Stimulated activated CD8-positive, alpha-beta memory T cell treated with anti-CD3 and anti-CD28 coated beads, Interleukin-2, amount 100 ng/mL, for 48 hours (primary cell): ENCODE data around the gene NKAIN2.
"Not testable (repeated sequence)": the region's sequence is repeated elsewhere in the genome, so short reads cannot be mapped to it uniquely, and the experiment has no call there.

Source experiments
- DNase-seq, 2 donors: peaks; one replicate each; pipeline ENCODE4 v3.0.0-alpha.2; 2020; ENCODE audit warnings: low read depth in 2 of 2

The NKAIN2 gene

GRCh38 chr6:124496334-124496733, 692.7 kb downstream of the NKAIN2 start:
- no peak for DNase-seq

GRCh38 chr6:124512431-124512830, 708.8 kb downstream of the NKAIN2 start:
- DNase-seq = no peak

GRCh38 chr6:124517339-124517738, 713.7 kb downstream of the NKAIN2 start:
- DNase-seq = no peak

GRCh38 chr6:124520514-124520913, 716.8 kb downstream of the NKAIN2 start:
- DNase-seq = no peak

GRCh38 chr6:124522335-124522734, 718.7 kb downstream of the NKAIN2 start:
- no peak for DNase-seq

- no peak for DNase-seq
These were observed 721.0 kb downstream of the NKAIN2 start for GRCh38 chr6:124524491-124525200.

GRCh38 chr6:124530926-124531325, 727.3 kb downstream of the NKAIN2 start:
- no peak for DNase-seq

DNA sequence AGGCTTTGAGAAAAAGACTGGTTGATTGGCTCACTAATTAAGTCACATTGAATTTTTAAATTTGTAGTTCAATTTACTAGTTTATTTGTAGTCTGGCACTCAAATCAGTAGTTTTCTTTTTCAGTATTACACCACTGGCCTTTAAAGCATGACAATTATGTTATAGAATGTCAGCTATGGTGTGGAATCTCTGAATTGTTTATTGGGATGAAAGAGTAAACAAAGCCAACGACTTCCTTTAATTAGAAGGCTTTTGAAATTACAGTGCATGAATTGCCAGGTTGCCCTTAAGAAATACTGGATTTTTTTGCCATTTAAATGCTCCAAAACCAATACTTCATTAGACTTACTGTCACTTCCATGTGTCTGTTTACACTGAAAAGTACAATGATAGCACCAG, 731.6 kb downstream of the NKAIN2 start:
- no peak for DNase-seq

GRCh38 chr6:124535746-124536145, 732.1 kb downstream of the NKAIN2 start:
- no peak for DNase-seq

DNA sequence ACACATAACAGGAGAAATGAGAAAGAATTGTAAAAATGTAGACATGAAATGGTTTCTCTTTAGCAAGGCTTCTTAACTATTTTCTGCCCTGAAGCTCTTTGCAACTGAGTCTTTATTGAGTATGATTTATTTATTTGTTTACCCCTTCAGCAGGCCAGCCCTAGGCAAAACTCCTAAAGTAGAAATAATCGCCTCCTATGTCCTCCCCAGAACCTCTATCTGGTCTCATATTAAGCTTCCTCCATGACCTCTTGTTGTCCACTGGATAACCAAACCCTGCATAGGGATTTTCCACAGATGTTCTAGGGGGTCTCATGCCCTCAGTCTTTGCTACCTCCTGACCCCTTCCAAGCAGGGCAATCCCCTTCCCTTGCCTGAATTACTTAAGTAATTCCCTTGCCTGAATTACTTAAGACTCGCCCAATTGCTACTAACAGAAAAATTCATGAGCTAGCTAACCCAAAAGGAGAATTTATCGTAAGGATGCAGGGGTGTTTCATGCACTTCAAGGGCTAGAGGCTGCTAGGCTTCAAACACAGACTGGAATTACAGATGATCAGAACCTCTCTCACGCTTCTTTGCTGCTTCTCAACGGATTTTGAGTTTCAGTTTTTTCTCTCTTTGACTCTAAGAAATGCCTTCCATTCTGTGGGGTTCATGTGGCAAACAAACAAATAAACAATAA, 732.6 kb downstream of the NKAIN2 start:
- no peak for DNase-seq

- no peak for DNase-seq
These were observed 733.2 kb downstream of the NKAIN2 start for GRCh38 chr6:124536842-124537191.

DNA sequence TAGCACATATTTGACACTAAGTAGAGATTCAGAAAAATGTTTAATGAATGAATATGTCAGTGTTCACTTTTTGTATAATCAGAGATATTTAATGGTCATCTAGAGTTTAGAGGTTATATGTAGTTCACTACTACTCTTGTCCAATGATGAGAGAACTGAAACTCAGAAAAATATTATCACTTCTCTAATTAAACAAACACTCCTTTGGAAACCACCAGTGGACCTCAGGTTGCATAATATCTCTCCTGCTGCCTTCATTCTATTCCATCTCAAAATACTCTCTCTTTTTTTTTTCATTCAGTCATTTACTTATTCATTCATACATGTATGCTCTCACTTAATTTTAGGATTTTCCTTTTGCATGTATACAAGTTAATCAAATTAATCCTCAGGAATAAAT, 735.4 kb downstream of the NKAIN2 start:
- DNase-seq = no peak

- DNase-seq = no peak
These were observed 737.9 kb downstream of the NKAIN2 start for GRCh38 chr6:124541573-124541972.

DNA sequence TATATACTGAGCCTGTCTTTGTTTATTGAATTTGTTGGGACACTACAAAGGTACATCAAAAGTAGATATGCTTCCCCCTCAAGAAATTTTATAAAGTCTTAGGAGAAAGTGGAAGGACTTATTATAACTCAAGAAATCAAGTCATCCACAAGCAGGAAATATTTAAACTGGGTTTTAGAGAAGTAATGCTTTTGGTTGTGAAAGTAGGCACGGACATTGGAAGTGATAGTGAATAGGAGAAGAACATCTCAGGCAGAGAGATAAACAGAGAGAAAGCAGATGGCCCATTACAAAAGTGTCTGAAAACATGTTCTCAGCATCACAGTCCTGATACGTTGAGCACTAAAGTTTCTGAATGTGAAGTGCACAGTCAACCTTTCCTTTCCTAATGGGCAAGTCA, 742.9 kb downstream of the NKAIN2 start:
- DNase-seq = no peak

GRCh38 chr6:124551711-124552233, 748.1 kb downstream of the NKAIN2 start:
- no peak for DNase-seq

- no peak for DNase-seq
These were observed 754.2 kb downstream of the NKAIN2 start for GRCh38 chr6:124557873-124558272.

- not testable (repeated sequence) for DNase-seq
These were observed 756.4 kb downstream of the NKAIN2 start for GRCh38 chr6:124560078-124560477.

GRCh38 chr6:124560873-124561567, 757.4 kb downstream of the NKAIN2 start:
- no peak for DNase-seq

DNA sequence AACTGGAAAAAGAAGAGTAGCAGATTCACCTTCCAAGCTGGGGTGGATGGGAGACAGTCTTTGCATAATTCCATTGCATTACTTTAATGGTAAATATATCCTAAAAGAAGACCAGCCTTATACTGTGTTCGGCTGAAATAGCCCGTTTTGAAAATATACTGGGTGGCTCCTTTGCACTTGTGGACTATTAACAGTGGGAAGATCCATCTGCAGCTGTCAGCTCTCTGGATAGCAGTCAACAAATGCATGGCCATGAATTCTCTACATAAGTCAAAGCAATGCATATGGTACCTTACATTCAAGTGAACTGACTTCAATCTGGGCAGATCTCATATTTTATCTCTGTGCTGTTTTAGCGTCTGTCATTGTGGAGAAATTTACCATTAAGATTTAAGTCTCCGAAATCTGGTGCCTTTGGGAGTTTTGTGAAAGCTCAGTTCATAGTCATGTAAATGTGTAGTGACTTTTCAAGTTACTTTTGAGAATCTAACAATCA, 758.0 kb downstream of the NKAIN2 start:
- no peak for DNase-seq

- DNase-seq = not testable (repeated sequence)
These were observed 760.5 kb downstream of the NKAIN2 start for GRCh38 chr6:124564125-124564524.

- DNase-seq = no peak
These were observed 763.7 kb downstream of the NKAIN2 start for GRCh38 chr6:124567401-124567800.

DNA sequence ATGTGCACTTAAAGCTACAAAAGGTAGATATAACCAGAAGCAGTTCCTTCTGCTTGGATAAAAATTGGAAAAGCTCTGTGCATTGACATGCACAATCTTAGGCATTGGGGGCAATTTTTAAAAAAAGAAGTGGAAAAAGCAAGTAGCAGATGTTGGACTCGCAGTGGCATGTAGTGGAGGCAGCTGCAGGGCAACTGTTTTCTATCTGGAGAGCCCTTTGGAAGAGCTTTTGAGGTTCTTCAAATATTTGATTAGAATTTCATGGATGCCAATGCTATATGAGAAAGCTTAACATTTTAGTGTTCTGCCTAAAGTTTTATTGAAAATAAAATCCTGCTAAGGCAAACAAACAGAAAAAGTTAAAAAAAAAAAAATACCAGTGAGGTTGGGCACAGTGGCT, 770.3 kb downstream of the NKAIN2 start:
- DNase-seq = no peak
